K562 (cell line): ENCODE results near the gene NPTXR.

Experiments
- EGR1 ChIP-seq: fragments of 450-650 bp; conservative IDR thresholded peaks from 2 replicates; pipeline ENCODE4 v1.6.1; 2017; ENCODE audit warnings: mild to moderate bottlenecking
- MEIS2 ChIP-seq: fragments of 450-650 bp; IDR thresholded peaks from 2 replicates; pipeline ENCODE4 v1.6.1; 2014; ENCODE audit warnings: mild to moderate bottlenecking; ENCODE audit not compliant: partially characterized antibody
- NCOA4 ChIP-seq: fragments of 450-650 bp; IDR thresholded peaks from 2 replicates; pipeline ENCODE4 v1.6.1; 2018; ENCODE audit warnings: mild to moderate bottlenecking; ENCODE audit not compliant: partially characterized antibody
- REST ChIP-seq, 2 experiments: fragments of 450-650 bp; formaldehyde crosslinking in 1 of 2; IDR thresholded peaks; 2 replicates each; pipeline versions ENCODE4 v1.4.0 to v1.6.1; 2014 to 2020; ENCODE audit warnings: mild to moderate bottlenecking in 2 of 2, borderline replicate concordance in 1 of 2, low read depth in 1 of 2
- YY1 ChIP-seq, 3 experiments: IDR thresholded peaks; 2 replicates each; pipeline ENCODE4 v1.6.1; 2011; ENCODE audit warnings: low read length in 2 of 3, mild to moderate bottlenecking in 2 of 3, moderate library complexity in 2 of 3, borderline replicate concordance in 1 of 3, control low read depth in 1 of 3, low read depth in 1 of 3; ENCODE audit not compliant: insufficient read depth in 3 of 3, insufficient replicate concordance in 2 of 3, control insufficient read depth in 1 of 3, insufficient read length in 1 of 3; ENCODE audit errors: extremely low read depth in 1 of 3
- ZBTB34 ChIP-seq: fragments of 250-450 bp; sonication (Bioruptor Pico); IDR thresholded peaks from 2 replicates; pipeline ENCODE4 v1.8.0; 2021; ENCODE audit warnings: mild to moderate bottlenecking, moderate library complexity
- ZBTB5 ChIP-seq: fragments of 450-650 bp; IDR thresholded peaks from 2 replicates; pipeline ENCODE4 v1.6.1; 2017; ENCODE audit warnings: antibody characterized with exemption
- ZFP30 ChIP-seq: fragments of 250-450 bp; sonication (Bioruptor Pico); IDR thresholded peaks from 2 replicates; pipeline ENCODE4 v1.8.0; 2022; ENCODE audit warnings: moderate library complexity, mild to moderate bottlenecking, inconsistent platforms, borderline replicate concordance
- ZKSCAN1 ChIP-seq: fragments of 150-350 bp; IDR thresholded peaks from 2 replicates; pipeline ENCODE4 v1.6.1; 2016; ENCODE audit warnings: low read depth, low read length

- TF ChIP-seq REST (IDR thresholded peaks at IDR 0.05; ENCODE audit: borderline replicate concordance) (peak; percentile 46; the same call in 1 of the 2 replicates), REST (CRISPR knock-in tag; IDR thresholded peaks at IDR 0.05; ENCODE audit: low read depth) (no peak), MEIS2 (no peak), ZBTB34 (CRISPR knock-in tag) (no peak), YY1 (IDR thresholded peaks at IDR 0.05; ENCODE audit: borderline replicate concordance in 1 of 3, control insufficient read depth in 1 of 3, extremely low read depth in 1 of 3, insufficient read depth in 3 of 3, insufficient read length in 1 of 3, insufficient replicate concordance in 2 of 3, low read depth in 1 of 3, low read length in 2 of 3) (no peak), NCOA4 (no peak), EGR1 (no peak), ZKSCAN1 (no peak), ZFP30 (CRISPR knock-in tag) (no peak), ZBTB5 (no peak)
Observed at GRCh38 chr22:38868886-38869381, 25.1 kb upstream of the NPTXR start.
